Anterior cingulate cortex (tissue), 58 donors: ENCODE results near the gene TBC1D30.
"Not testable (repeated sequence)": the region's sequence is repeated elsewhere in the genome, so short reads cannot be mapped to it uniquely, and the experiment has no call there.

Experiments
- DNase-seq, 58 donors: peaks; one replicate each; lab custom pipeline; 2025; lab: John Stamatoyannopoulos, UW

The TBC1D30 gene

GRCh38 chr12:64840949-64841717 is 16.7 kb downstream of the TBC1D30 start:
- DNase-seq: no peak

GRCh38 chr12:64848409-64848808 is 24.0 kb downstream of the TBC1D30 start:
- DNase-seq: not testable (repeated sequence)

- no peak for DNase-seq
Observed at GRCh38 chr12:64858882-64859605, 34.6 kb downstream of the TBC1D30 start.

- no peak for DNase-seq
Observed at GRCh38 chr12:64860446-64860998, 36.1 kb downstream of the TBC1D30 start.

- no peak for DNase-seq
Observed at GRCh38 chr12:64864319-64864718, 39.9 kb downstream of the TBC1D30 start.

- DNase-seq: no peak
Observed at GRCh38 chr12:64875186-64875585, 50.7 kb downstream of the TBC1D30 start.

GRCh38 chr12:64876388-64877071 is 52.1 kb downstream of the TBC1D30 start:
- DNase-seq: no peak

GRCh38 chr12:64877363-64878004 is 53.0 kb downstream of the TBC1D30 start:
- no peak for DNase-seq

- no peak for DNase-seq
Observed at GRCh38 chr12:64882687-64883086, 58.2 kb downstream of the TBC1D30 start.

- no peak for DNase-seq
Observed at GRCh38 chr12:64883264-64884163, 59.1 kb downstream of the TBC1D30 start.

- no peak for DNase-seq
Observed at GRCh38 chr12:64884164-64884542, 59.7 kb downstream of the TBC1D30 start.

GRCh38 chr12:64884728-64885127 is 60.3 kb downstream of the TBC1D30 start:
- no peak for DNase-seq

GRCh38 chr12:64889434-64890216 is 65.2 kb downstream of the TBC1D30 start:
- DNase-seq: no peak

GRCh38 chr12:64890873-64891468 is 66.5 kb downstream of the TBC1D30 start:
- DNase-seq: peak in 3 of 58 donors; percentile 10 to 51 (median 32)

GRCh38 chr12:64891629-64892028 is 67.2 kb downstream of the TBC1D30 start:
- DNase-seq: no peak

GRCh38 chr12:64892561-64892960 is 68.1 kb downstream of the TBC1D30 start:
- no peak for DNase-seq

GRCh38 chr12:64893961-64894360 is 69.5 kb downstream of the TBC1D30 start:
- no peak for DNase-seq

GRCh38 chr12:64894827-64895475 is 70.5 kb downstream of the TBC1D30 start:
- no peak for DNase-seq
